PC-9 (cell line): ENCODE data around the gene DTYMK.

Experiments used
- EZH2 ChIP-seq: fragments of 200-600 bp; sonication (generic); IDR thresholded peaks from 2 replicates; pipeline ENCODE4 v1.8.0; 2017; ENCODE audit warnings: antibody characterized with exemption, low read depth
- TF ChIP-seq, protein P1 (sequence below): fragments of 200-600 bp; sonication (generic); conservative IDR thresholded peaks from 2 replicates; pipeline ENCODE4 v1.6.1; 2017; ENCODE audit warnings: mixed run types, antibody characterized with exemption, mild to moderate bottlenecking, moderate library complexity

DNA sequence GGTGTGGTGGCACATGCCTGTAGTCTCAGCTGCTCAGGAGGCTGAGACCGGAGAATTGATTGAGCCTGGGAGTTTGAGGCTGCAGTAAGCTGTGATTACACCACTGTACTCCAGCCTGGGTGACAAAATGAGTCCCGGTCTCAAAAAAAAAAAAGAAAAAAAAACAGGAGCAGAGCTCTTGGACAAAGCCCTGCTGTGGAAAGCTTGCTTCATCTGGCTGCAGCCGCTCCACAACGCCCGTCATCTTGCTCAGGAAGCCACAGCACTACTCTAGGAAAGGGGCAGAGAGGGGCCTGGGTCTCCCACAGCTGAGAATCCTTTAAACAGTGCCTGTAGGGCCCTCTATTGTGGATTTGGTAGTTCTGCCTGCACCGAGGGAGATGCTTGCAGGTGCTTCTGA lies 38.2 kb downstream of the DTYMK start:
- TF ChIP-seq, protein P1, sequence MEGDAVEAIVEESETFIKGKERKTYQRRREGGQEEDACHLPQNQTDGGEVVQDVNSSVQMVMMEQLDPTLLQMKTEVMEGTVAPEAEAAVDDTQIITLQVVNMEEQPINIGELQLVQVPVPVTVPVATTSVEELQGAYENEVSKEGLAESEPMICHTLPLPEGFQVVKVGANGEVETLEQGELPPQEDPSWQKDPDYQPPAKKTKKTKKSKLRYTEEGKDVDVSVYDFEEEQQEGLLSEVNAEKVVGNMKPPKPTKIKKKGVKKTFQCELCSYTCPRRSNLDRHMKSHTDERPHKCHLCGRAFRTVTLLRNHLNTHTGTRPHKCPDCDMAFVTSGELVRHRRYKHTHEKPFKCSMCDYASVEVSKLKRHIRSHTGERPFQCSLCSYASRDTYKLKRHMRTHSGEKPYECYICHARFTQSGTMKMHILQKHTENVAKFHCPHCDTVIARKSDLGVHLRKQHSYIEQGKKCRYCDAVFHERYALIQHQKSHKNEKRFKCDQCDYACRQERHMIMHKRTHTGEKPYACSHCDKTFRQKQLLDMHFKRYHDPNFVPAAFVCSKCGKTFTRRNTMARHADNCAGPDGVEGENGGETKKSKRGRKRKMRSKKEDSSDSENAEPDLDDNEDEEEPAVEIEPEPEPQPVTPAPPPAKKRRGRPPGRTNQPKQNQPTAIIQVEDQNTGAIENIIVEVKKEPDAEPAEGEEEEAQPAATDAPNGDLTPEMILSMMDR = no peak
- no peak for TF ChIP-seq EZH2
